ENCODE measurements around the gene CCDC188. TPM values are rescaled to one million over a fixed set of nuclear protein-coding genes. Genes with fewer than 3 reads are reported as not detected.

The CCDC188 gene
- total and polyA plus RNA-seq, 2 of the 4 experiments (the other 2 are of a cell fraction): 0.10 TPM; not detected in 1

GRCh38 chr22:20152464-20152890 lies 1.6 kb upstream of the CCDC188 start:
- no peak overlapping the region for H3K4ac ChIP-seq (ENCODE audit: low read depth, low read length)
- no peak overlapping the region for H3K27ac ChIP-seq (ENCODE audit: insufficient read depth, low read length)
- WGBS, 2 experiments (ENCODE audit: extremely low coverage in 2 of 2, insufficient read length in 1 of 2): 86% methylated on average over 4 of the region's 14 CpGs; no CpG with 5 or more reads in 1 of the 2 experiments
- DNase-seq (no peak), ATAC-seq (ENCODE audit: low read depth) (no peak)
- no peaks in the 10 kb centered on the region for H3K9me1 ChIP-seq (ENCODE audit: insufficient read depth, low read length)
- dilution Hi-C loops (cut with HindIII; ENCODE audit: low sequenced_read_pairs, unreplicated experiment) (no loop called here), in situ Hi-C loops (cut with MboI; ENCODE audit: low sequenced_read_pairs) (loop anchor here (10.0 kb wide), 1 partner anchor 302 kb away; no protein-coding TSS in a partner anchor), intact Hi-C loops (cut with micrococcal nuclease) (no loop called here)
- H2AFZ ChIP-seq (replicated peaks; ENCODE audit: low read length, poor library complexity): no peak overlapping the region
- TF ChIP-seq RFX5 (IDR thresholded peaks at IDR 0.05; ENCODE audit: low read depth, low read length) (no peak), NFE2L2 (IDR thresholded peaks at IDR 0.05; ENCODE audit: low read depth, low read length) (no peak), RAD21 (IDR thresholded peaks at IDR 0.05; ENCODE audit: low read length) (no peak), MAZ (IDR thresholded peaks at IDR 0.05; ENCODE audit: borderline replicate concordance, low read depth, low read length) (no peak), ELK1 (IDR thresholded peaks at IDR 0.05; ENCODE audit: borderline replicate concordance, low read depth, low read length) (no peak)
- TF ChIP-seq, protein P1, sequence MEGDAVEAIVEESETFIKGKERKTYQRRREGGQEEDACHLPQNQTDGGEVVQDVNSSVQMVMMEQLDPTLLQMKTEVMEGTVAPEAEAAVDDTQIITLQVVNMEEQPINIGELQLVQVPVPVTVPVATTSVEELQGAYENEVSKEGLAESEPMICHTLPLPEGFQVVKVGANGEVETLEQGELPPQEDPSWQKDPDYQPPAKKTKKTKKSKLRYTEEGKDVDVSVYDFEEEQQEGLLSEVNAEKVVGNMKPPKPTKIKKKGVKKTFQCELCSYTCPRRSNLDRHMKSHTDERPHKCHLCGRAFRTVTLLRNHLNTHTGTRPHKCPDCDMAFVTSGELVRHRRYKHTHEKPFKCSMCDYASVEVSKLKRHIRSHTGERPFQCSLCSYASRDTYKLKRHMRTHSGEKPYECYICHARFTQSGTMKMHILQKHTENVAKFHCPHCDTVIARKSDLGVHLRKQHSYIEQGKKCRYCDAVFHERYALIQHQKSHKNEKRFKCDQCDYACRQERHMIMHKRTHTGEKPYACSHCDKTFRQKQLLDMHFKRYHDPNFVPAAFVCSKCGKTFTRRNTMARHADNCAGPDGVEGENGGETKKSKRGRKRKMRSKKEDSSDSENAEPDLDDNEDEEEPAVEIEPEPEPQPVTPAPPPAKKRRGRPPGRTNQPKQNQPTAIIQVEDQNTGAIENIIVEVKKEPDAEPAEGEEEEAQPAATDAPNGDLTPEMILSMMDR (conservative IDR thresholded peaks at IDR 0.05; ENCODE audit: low read depth, low read length): no peak
- CTCF ChIA-PET: no interaction called here
- no peak overlapping the region for H3K23ac ChIP-seq (ENCODE audit: low read depth, low read length)
- peaks cover 8% of the 10 kb centered on the region for H3K4me1 ChIP-seq (ENCODE audit: control insufficient read depth, insufficient read depth, low read length)
- H3K14ac ChIP-seq (replicated peaks; ENCODE audit: low read depth, low read length): no peak overlapping the region
- no peak overlapping the region for H3K18ac ChIP-seq (ENCODE audit: low read depth, low read length)
- peaks cover 11% of the 10 kb centered on the region; the same call in 1 of the 2 replicates for H4K20me1 ChIP-seq (ENCODE audit: insufficient read depth, low read length)
- H3K79me1 ChIP-seq (ENCODE audit: low read depth in 1 of 2, low read length in 2 of 2): no peaks in the 10 kb centered on the region
- BruUV-seq (replicated peaks): no TSS peak
- POLR2A ChIA-PET (ENCODE audit: unreplicated experiment): no interaction called here
- H2AK9ac ChIP-seq (replicated peaks; ENCODE audit: low read depth, low read length, poor library complexity): no peak overlapping the region
- H3K56ac ChIP-seq (ENCODE audit: extremely low read depth, insufficient read depth, low read length): no peak overlapping the region
- H3K27me3 ChIP-seq (ENCODE audit: control insufficient read depth, insufficient read depth, low read length): no peaks in the 10 kb centered on the region
- no peaks in the 10 kb centered on the region for H3K9me3 ChIP-seq (ENCODE audit: control insufficient read depth, insufficient read depth, low read length)
- H4K91ac ChIP-seq (ENCODE audit: insufficient read depth, low read depth, low read length): no peak overlapping the region
- no peak overlapping the region for H4K8ac ChIP-seq (ENCODE audit: low read depth in 2 of 2, low read length in 2 of 2)
- no peak overlapping the region for H3K4me3 ChIP-seq (ENCODE audit: insufficient read depth, low read depth, low read length)
- H2BK5ac ChIP-seq (ENCODE audit: low read depth, low read length, poor library complexity, severe bottlenecking): no peak overlapping the region
- H3K4me2 ChIP-seq (ENCODE audit: low read depth, low read length): no peak overlapping the region
- H2AK5ac ChIP-seq (ENCODE audit: low read depth, low read length): no peak overlapping the region
- no peak overlapping the region for H2BK15ac ChIP-seq (ENCODE audit: low read depth, low read length)
- no peak overlapping the region for H4K5ac ChIP-seq (ENCODE audit: low read depth, low read length)
- no peak overlapping the region for H2BK120ac ChIP-seq (ENCODE audit: low read depth, low read length)
- H3K9ac ChIP-seq (ENCODE audit: low read depth, low read length): no peak overlapping the region
- H3K36me3 ChIP-seq (ENCODE audit: control insufficient read depth, insufficient read depth, low read length): peaks cover 2% of the 10 kb centered on the region; the same call in 1 of the 2 replicates
- H2BK20ac ChIP-seq (ENCODE audit: low read depth, low read length): no peak overlapping the region
